GM04503 (cell line): ENCODE measurements around the gene A2M.

Experiments
- DNase-seq: peaks from one replicate; pipeline ENCODE4 v3.0.0-alpha.2; 2012; ENCODE audit warnings: low read depth

The A2M gene

DNA sequence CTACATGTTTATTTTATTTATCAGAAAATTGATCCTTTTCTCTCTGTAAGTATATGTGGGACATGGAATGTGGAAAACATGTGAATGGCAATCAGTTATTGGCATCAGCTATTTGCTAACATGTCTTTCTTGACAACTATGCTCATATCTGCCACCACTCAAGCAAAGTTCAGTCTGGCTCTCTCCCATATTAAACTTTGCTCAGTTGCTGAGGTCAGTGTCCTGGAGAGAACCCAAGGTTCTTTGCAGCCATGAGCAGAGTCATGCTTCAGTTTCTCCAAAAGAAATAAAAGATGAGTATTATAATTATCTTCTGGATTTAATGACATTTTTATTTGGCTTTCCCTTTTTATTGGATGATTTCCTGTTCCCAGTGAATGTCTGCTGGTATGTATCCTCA is 42.6 kb downstream of the A2M start:
- DNase-seq: no peak

- DNase-seq: no peak
Measured at GRCh38 chr12:9072481-9073038, 43.2 kb downstream of the A2M start.

DNA sequence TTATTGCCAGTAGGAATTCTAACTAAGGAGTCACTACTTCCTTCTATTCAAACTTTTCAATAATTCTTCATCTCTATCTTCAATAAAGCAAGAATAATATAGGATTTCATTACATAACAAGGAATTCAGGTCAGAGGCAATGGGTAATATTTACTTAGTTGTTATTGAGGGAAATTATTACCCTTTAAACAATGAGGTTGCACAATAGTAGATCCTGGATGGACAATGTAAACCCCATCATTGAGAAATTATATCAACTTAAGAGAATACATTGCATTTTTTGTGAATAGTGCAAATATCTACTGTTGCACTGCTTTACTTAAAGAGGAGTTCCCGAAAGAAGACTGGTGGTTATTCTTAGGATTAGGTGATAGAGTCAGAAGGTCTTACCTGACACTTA is 43.8 kb downstream of the A2M start:
- DNase-seq: no peak

- DNase-seq: no peak
Measured at GRCh38 chr12:9071518-9071917, 44.2 kb downstream of the A2M start.

DNA sequence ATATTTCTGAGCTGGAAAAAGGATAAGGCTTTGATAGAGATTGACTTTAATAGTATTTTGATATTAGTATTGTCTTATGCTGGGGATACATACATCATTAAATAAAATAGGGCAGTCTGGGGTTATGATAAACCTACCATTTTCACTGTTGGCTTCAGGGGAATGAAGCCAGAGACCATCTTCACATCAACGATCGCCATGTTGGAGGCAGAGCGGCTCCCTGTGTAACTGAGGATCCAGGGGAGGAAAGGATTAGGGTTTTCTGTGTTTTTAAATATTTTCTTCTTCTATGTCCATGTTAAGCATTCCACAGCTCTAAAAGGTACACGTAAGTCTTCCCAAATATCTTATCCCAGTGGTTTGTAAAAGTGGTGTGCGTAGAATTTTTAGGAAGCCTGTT is 45.4 kb downstream of the A2M start:
- DNase-seq: no peak

DNA sequence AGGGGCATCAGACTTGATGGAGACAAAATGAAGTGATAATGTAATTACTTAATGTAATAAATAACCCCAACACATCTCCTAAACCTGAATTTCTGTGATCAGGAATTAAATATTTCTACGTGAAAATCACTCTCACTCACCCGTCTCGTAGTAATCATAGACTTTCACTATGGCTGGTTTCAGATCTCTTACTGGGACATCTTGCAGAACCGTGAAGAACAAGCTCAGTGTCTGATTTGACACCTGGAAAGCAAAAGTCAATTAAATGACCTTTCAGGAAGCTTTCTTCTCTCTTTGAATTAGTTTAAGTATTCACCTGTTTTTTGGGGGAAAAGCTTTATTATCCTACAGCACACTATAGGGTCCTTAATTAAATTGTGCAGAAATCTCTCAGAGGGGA is 47.1 kb downstream of the A2M start:
- DNase-seq: no peak

GRCh38 chr12:9068086-9068485 is 47.6 kb downstream of the A2M start:
- no peak for DNase-seq

DNA sequence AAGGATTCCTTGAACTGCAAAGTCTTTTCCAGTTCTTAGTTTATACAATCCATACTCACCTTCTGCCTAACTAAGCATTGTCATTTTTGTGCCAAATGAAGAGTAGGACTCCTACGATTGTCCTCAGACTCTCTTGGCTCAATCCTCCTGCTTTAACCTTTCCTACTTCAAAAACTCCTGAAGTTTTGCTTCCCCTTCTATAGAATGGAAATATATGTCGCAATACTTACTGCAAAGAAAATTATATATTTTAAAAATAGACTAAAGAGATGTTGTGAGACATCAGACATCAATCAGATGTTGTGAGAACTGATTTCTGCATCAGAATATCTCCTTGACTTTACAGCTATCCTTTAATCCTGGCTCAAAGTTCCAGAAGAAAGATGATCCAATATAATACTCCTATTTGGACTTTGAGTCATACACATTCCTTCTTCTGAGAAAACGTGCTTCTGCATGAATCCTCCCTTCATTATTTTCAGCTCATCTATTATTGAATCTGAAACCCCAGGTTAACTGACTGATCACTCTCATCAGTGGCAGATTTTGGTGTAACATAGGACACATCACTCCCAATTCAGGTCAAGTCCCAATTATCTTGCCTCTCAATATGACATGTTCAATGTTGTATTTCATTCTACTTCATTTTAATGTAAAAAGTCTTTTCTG is 48.8 kb downstream of the A2M start:
- DNase-seq: no peak

- no peak for DNase-seq
Measured at GRCh38 chr12:9066183-9066623, 49.5 kb downstream of the A2M start.

DNA sequence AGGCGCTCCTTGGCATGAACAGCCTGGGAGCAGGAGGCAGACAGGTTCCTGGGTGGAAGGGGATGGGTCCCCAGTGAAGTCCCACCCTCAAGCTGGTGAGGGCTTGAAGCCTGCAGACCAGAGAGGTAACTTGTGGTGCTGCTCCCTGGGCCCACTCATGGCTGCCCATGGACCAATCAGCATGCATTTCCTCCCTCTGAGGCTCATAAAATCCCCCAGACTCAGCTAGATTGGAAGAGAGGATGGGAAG is 50.2 kb downstream of the A2M start:
- DNase-seq: no peak

DNA sequence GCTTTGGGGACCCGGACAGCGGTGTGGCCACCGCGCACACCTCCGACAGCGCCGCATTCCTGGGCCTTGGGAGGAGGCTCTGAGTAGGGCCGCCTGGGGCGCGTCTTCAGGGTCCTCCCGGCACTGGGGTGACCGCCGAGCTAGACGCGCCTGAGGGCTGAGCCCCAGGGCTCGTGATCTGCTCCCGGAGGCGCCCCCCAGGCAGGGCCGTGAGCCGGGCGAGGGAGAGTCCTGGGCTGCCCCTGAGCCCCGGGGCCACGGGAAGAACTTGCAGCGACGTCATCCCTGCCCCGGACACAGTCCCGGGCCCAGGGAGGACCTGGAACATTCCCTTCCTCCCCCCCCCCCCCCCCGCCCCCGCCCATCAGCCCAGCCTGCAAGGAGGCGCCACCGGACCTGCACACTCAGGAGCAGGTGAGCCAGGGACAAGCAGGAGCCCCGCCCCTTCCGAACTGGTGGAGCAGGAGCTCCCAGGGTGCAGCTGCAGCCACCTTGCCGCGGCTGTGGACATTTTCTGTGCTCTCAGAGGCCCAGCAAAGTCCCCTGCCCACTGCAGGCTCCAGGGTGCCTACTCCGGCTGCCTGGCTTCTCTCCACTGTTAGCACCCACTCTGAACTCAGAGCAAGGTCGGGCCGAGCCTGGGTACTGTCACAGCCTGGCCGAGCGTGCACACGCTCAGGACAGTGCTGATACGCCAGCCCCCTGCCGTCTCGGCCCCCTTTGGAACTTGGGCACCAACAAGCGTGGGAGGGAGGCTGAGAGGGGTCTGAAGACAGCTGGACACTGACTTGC is 50.7 kb downstream of the A2M start:
- no peak for DNase-seq

GRCh38 chr12:9064201-9064814 is 51.4 kb downstream of the A2M start:
- DNase-seq: no peak

GRCh38 chr12:9052610-9053009 is 63.1 kb downstream of the A2M start:
- DNase-seq: no peak

GRCh38 chr12:9051158-9051550 is 64.6 kb downstream of the A2M start:
- no peak for DNase-seq

- no peak for DNase-seq
Measured at GRCh38 chr12:9050521-9051157, 65.1 kb downstream of the A2M start.

DNA sequence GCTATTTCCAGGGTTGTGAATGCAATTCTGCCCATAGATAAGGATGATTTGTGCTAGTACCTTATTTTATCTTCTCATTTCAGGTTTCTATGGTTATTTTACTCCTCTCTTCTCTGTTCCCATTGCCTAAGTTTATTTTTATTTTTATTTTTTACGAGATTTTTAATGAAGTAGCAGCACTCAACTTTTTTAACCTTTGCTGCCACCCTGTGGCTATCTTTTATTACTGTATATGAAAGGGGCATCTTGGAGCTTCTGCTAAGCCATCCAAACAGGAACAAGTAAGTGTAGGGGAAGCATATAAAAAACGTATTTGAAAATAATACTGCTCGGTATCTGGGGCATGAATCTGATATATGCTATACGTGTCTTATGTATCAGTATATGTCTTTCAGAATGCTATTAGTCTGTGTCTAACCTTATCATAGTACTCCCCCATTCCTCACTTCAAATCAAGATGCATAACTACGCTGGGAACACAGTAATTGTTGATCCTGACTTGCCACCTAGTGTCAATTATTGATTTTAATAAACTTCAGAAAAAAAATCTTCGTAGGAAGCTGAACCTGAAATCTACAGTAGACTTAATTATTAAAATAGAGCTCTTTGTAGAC is 66.1 kb downstream of the A2M start:
- DNase-seq: no peak

- DNase-seq: no peak
Measured at GRCh38 chr12:9048930-9049329, 66.8 kb downstream of the A2M start.

- no peak for DNase-seq
Measured at GRCh38 chr12:9047105-9047504, 68.6 kb downstream of the A2M start.

DNA sequence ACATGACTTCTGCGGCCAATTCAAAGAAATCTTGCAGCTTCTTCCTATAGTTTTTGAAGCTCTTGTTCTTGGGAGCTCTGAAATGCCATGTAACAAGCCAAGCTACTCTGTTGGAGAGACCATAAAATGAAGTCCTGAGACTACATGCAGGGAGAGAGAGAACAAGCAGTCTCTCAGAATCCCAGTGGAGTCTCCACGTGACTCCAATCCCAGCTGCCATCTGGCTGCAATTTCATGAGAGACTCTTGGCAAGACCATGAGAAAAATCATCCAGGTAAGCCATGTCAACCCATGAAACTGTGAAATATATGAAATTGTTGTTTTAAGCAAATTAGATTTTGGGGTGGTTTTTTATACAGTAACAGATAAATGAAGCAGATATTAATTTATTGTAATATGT is 72.0 kb downstream of the A2M start:
- no peak for DNase-seq

GRCh38 chr12:9041321-9041720 is 74.4 kb downstream of the A2M start:
- DNase-seq: no peak

GRCh38 chr12:9040484-9041186 is 75.1 kb downstream of the A2M start:
- DNase-seq: no peak
